Right renal cortex interstitium (tissue), 3 donors: ENCODE results near the gene MYPOP. TPM values are rescaled to one million over a fixed set of nuclear protein-coding genes. Genes with fewer than 3 reads are reported as not detected.
A peak's percentile ranks its signal among the peaks of the same experiment; 100 is the strongest.

Source experiments
- DNase-seq, 3 donors: peaks; one replicate each; pipeline ENCODE4 v3.0.0-alpha.2; 2013; ENCODE audit warnings: low read depth in 3 of 3, low spot score in 2 of 3
- polyA plus RNA-seq, 3 donors: library from polyadenylated mRNA; unstranded; fragments of 120-200 nt; gene quantifications; one replicate each; pipeline ENCODE4 v1.2.1, GENCODE V29; 2013; ENCODE audit not compliant: insufficient read length in 3 of 3

MYPOP gene
- polyA plus RNA-seq, 3 donors = 2.8 to 3.8 (median 3.1) TPM

DNA sequence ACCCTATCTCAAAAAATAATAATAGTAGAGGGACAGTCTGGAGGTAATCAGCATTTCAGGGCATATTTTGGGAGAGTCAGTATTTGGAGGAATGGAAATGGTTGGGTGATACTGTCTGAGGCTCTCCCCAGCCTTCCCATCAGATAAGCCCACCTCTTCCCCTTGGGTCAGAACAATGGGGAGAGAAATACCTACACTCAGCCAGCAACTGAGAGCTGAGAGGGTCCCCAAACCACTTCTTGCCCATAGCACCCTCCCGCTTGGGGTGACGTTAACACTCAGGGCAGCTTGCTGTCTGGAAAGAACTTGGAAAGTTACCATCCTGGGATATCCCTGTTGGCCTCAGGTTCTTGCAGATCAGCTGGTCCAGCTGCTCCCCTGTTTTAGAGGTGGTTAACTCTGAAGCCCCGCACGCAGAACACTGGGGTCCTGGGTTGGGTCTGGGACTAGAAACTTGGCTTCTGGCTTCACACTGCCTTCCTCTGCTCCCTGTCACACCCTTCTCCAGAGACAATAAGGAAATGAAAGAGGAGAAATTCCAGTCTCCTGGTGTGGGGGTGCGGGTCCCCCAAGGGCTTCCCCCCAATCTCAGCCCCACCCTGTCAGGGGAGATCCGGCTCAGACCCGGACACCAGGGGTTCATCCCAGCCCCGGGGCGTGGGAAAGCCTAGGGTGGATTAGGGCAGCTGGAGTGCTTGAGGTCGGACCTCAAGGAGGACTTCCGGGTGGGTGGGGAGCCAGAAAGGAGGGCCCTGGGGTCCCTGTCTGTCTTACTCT lies 35.8 kb downstream of the MYPOP start:
- DNase-seq = no peak

DNA sequence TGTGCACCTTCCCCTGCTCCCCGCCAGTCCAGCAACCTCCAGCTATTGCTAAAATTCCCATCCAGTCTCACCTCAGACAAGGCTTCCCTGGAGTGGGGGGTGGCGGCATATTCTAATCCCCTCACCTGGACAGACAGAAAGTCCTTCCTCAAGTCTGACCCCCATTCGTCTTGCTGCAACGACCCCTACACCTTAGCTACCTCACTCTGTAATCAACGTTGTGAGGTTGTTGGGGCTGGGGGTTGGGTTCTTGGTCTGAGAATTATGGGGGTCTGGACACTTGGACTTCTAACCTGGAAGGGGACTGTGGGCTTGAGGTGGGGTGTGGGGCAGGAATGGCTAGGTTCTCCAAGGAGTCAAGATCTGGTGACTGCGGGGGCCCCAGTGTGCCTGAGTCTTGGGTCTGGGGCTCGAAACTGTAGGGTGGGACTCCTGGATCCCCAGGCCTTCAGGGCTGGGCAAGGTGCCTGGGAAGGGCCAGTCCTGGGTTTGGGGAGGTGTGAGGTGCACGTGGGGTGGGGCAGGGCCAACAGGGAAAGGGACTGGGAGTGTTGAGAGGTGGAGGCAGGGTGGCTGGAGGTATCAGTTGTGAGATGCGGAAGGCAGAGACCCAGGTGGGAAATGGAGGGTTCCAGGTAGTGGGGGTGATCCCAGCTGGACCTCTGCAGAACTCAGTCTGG lies 37.0 kb downstream of the MYPOP start:
- DNase-seq = no peak

DNA sequence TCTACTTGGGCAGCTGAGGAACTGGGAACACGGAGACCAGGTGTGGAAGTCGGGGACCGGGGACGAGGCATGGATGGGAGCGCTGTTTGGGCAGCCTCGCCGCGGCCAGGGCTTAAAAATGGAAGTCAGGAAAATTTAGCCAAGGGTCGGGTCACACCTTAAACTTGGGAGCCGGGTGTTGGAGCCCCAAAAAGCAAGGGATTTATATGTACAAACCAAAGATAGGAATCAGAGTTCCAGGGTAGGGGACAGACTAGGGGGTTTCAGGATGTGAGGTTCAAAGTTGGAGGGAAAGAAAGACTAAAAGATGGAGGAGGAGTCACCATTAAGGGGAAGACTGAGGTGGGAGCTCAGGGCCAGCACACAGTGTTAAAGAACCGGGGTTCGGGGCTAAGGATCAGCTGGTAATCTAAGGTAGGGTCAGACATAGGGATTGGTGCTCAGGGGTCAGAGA lies 37.8 kb downstream of the MYPOP start:
- DNase-seq = no peak

DNA sequence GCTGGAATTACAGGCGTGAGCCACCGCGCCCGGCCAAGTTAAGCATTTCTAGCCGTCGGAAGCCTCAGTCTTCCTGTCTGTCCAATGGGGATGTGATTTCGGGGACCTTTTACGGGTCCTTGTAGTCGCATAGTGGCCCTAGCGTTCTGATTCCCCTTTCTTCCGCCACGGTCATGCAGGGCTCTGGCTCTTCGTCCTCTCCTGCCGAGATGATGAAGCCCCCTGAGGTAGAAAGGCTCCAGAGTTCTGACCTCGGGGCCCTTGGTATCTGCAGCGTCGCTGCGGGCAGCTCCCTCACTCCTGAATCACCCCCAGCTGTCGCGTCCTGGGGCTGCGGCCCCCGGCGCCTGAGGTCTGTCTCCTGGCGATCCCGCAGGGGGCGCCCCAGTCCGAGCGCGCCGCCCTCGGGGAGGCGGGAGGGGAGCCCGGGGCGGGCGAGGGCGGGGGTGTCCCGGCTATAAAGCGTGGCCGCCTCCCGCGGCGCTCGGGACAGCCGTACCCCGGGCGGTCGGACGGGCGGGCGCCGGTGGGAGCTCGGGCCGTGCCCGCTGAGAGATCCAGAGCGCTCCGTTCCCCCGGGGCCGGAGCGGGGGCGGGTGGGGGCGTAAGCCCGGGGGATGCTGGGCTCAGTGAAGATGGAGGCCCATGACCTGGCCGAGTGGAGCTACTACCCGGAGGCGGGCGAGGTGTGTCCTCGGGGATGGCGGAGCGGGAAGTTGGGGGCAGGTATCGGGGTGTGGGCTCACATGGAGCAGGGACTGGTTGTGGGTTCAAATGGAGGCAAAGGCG lies 38.4 kb downstream of the MYPOP start, which contains the start of gene FOXA3:
FOXA3 (plus strand) TSS at position 487 of the 789 bp plus-strand sequence; CDS start at position 618, 131 bp downstream.
- DNase-seq = no peak

GRCh38 chr19:45863335-45863839 lies 39.0 kb downstream of the MYPOP start:
- DNase-seq = no peak

DNA sequence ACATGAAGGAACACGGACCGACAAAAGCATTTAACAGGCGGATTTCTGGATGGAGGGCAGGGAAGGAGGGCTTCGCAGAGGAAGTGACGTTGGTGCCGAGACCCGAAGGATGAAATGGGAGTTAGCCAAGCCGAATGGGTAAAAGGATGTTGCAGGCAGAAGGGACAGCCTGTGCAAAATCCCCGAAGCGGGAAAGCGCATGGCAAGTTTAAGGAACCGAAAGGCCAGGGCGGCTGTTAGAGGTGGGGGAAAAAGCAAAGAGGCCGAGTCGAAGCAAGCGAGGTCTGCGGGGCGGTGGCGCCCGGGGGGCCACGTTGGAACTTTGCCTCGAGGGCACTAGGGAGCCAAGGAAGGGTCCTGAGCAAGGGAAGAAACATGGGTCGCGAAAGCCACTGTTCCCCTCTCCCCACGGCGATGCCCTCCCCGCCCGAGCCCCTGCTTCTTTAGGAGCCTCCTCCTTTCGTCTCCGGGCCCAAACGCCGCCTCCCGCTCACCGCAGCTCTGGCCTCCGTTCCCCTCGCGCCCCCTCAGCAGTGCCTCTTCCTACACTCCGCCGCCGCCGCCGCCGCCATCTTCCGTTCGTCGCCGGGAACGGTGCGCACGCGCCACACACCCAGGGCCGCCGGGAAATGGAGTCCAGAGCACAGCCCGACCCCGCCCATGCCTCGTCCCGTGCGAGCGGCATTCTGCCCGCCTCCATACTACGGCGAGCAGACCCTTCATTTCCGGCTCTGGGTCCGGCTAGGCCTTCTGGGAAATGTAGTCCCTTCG lies 39.7 kb downstream of the MYPOP start, which contains the start of gene SYMPK:
SYMPK (minus strand) TSS at position 584 of the 771 bp plus-strand sequence. CDS start 8,652 bp downstream, outside the sequence.
- DNase-seq = peak; percentile 95 to 98 (median 96)

- no peak for DNase-seq
Observed at GRCh38 chr19:45862271-45862563, 40.2 kb downstream of the MYPOP start.

- DNase-seq = no peak
Observed at GRCh38 chr19:45860359-45861259, 41.8 kb downstream of the MYPOP start.

DNA sequence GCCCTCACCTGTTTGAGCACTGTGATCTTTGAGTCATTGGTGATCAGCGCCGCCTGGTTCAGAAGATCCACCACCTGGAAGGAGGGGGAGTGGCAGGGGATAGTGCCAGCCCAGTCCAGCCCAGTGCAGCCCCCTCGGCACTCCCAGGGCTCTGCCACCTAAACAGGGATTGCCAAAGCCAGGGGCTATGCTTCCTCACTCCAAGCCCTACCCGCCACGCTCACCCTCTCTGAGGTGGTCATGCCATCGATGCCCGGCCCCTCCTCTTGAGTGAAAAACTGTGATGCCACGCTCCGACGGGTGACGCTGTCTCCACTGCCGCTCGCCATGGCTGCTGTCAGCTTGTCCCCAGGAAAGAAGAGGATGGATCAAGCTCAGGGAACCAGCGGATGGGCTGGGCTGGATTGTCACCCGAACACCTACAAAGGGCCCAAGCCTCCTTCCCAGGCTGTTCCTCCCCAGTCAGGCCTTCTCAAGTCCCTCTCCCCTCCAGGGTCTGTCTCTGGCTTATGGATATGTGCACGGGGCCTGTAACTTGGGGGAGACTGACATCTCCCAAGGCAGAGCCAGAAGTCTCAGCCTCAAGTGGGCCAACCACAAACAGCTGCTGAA lies 48.1 kb downstream of the MYPOP start:
- no peak for DNase-seq

GRCh38 chr19:45852983-45853382 lies 49.4 kb downstream of the MYPOP start:
- DNase-seq = no peak

- no peak for DNase-seq
Observed at GRCh38 chr19:45852145-45852750, 50.2 kb downstream of the MYPOP start.

DNA sequence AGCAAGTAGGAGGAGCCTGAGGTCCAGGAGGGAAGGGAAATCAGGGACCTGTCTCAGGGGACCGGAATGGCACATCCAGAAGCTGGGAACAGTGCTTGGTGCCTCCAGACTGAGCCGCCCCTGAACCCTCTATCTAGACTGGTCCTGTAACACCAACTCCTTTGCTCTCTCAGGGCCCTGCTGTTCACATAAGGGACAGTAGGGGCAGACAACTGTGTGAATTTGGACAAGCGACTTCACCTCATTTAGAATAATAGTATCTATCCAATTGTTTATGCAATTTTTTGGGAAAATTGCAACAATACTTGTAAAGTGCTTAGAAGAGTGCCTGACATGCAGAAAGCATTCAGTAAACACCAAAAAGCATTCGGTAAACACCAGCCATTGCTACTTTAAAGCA lies 53.5 kb downstream of the MYPOP start:
- no peak for DNase-seq

DNA sequence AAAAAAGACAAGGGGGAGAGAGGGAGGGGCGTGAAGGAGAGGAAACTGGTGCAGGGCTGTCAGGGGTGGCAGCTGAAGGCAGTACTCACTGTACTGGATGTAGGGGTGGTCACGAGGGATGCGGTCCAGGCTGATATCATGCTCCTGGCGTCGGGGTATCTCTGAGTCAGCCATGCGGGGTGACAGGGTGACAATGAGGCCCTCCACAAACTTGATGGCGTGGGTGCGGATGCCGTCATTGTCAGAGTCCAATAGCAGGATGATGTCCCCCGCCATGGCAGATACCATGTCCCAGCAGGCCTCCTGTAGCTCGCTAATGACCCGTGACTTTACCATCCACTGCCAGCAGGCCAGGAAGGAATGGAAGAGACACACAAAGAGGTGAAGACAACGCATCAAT lies 54.8 kb downstream of the MYPOP start:
- DNase-seq = no peak

GRCh38 chr19:45842198-45842597 lies 60.2 kb downstream of the MYPOP start:
- DNase-seq = no peak
